Motor neuron (in vitro differentiated cells): ENCODE data around the gene HBS1L. TPM values are rescaled to one million over a fixed set of nuclear protein-coding genes. Genes with fewer than 3 reads are reported as not detected.
A peak's percentile ranks its signal among the peaks of the same experiment; 100 is the strongest.

Experiments used
- ATAC-seq, 8 experiments: fragments of 200-7000 bp; cut with Tn5 transposase; replicated peaks in 6 of 8; 2 replicates each; pipeline ENCODE4 v1.8.0; 2021; ENCODE audit warnings: mild to moderate bottlenecking in 8 of 8, moderate library complexity in 8 of 8
- H3K27ac ChIP-seq, 2 donors: fragments of 250-450 bp; sonication (Bioruptor Pico); 2 replicates each; pipeline ENCODE4 v1.9.0; 2021; ENCODE audit warnings: antibody characterized with exemption in 2 of 2, mild to moderate bottlenecking in 2 of 2, moderate library complexity in 1 of 2
- H3K4me1 ChIP-seq, 2 donors: fragments of 250-450 bp; sonication (Bioruptor Pico); replicated peaks in 1 of 2; 2 replicates each; pipeline ENCODE4 v1.6.1; 2021; ENCODE audit warnings: antibody characterized with exemption in 2 of 2, mild to moderate bottlenecking in 2 of 2, moderate library complexity in 1 of 2
- H3K4me3 ChIP-seq, 5 donors: fragments of 250-450 bp; sonication (Bioruptor Pico); 2 replicates each; pipeline ENCODE4 v1.9.0; 2021; ENCODE audit warnings: antibody characterized with exemption in 5 of 5, mild to moderate bottlenecking in 5 of 5, moderate library complexity in 4 of 5
- WGBS, 10 experiments: fragments of 450-650 bp; shearing (Covaris generic); methylation state at CpG; one replicate each; pipeline ENCODE4 v1.0.0; 2022; 5-methylcytosine and 5-hydroxymethylcytosine counted together
- in situ Hi-C, 9 experiments: fragments of 400-800 bp; cut with MboI; loops; one replicate each; pipeline ENCODE4 v1.15.0; 2021; ENCODE audit warnings: low sequenced_read_pairs in 9 of 9, low pct_unique_long_range_greater_than_20kb in 2 of 9; ENCODE audit not compliant: unreplicated experiment in 9 of 9
- total RNA-seq, 8 experiments: library from RNA; unstranded; fragments of 300-600 nt; gene quantifications; 2 replicates each; pipeline versions ENCODE4 v1.2.3 to v1.2.4, GENCODE V29; 2022

Gene HBS1L
- total RNA-seq, 8 experiments from 2014 or later: 55.8 to 100 (median 75.9) TPM

DNA sequence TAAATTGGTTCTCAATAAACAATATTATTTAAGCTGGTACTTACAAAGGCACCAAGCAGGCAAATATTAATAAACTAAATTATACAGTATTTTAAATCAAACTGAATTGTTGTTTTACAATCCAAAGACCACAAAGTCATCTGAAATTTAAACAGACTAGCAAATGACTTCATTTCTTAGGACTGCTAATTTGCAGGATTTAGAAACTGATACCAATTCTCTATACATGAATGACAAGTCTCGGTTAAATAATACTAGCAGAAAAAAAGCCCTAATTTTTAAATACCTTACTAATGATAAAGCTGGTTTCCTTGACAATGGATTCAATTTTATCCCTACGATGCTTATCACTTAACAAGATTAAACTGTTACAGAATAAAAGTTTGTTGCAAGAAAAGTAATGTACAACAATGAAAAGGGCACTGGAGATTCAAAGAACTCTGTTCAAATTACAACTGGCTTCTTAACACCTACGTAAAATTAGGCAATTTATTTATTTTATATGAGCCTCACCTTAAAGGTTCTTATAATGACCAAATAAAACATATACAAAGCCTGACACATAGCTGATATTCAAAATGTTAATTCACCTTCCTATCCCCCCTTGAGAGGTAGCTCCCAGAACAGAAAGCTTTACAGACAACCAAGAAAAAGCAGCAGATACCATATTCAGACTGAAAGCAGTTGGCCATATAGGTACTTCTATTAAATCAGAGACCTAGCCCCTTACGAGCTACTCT lies 33.1 kb downstream of the HBS1L start:
- no peak overlapping the region for H3K4me3 ChIP-seq
- no peak for ATAC-seq
- in situ Hi-C loops: no loop called here
- no peaks in the 10 kb centered on the region for H3K4me1 ChIP-seq
- no peak overlapping the region for H3K27ac ChIP-seq
- WGBS, 10 experiments: 80 to 100% (median 91%) methylated on average over 1 to 4 of the region's 4 CpGs; no CpG with 5 or more reads in 2 of the 10 experiments

DNA sequence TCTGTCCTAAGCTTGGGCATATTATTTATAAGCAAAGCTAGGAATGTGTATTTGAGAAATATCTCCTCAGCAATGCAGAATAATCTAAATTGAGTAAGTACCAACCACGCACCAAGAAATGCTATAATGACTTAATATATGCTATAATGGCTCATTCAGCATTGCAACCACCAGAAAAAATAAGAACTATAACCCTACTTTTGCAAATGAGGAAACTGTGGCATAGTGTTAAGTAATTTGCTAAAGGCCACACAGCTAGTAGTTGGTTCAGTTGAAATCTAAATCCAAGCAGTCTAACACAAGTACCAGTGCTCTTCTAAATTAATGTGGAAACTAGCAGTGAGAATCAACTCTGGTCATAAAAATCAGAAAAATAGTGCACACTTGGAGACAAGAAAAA lies 35.7 kb downstream of the HBS1L start:
- in situ Hi-C loops: no loop called here
- Histone ChIP-seq H3K27ac (no peak overlapping the region), H3K4me1 (no peaks in the 10 kb centered on the region), H3K4me3 (no peak overlapping the region)
- WGBS, 10 experiments: 43 to 100% (median 100%) methylated on average over 1 of the region's 1 CpG; no CpG with 5 or more reads in 2 of the 10 experiments
- ATAC-seq: no peak

DNA sequence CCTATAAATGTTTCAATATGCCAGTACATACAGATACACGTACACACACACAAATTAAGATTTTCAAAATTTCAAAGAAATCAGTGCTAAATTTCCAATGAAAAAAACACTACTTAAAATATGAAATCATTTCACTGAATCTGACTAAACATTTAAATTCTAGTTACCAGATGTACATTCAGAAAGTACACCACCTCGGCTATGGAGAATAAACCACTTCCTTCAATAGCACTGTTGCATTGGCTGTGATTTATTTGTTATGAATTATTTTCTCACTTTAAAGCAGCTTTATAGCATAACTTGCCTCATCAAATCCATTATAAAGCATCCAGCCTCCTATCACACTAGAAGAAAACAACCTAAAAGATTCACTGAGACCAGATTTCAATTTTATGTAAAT lies 36.6 kb downstream of the HBS1L start:
- ATAC-seq: no peak

DNA sequence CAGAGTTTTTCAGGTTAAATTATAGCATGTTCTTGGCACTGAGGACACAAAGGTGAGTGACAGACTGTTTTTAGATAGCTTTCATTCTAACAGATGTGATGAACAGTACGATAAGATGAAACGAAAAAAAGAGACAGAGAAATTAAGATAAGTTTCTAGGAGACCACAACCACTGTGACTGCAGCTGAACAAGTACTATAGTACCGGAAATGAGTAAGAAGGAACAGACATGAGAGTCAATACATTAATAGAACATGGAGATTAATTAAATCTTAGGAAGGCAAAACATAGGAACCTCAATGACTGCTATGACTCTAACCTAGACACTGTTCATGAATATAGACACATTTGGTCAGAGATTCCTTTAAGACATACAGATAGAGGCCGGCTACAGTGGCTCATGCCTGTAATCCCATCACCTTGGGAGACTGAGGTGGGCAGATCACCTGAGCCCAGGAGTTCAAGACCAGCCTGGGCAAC lies 40.2 kb downstream of the HBS1L start:
- Histone ChIP-seq H3K4me3 (no peak overlapping the region), H3K27ac (no peak overlapping the region), H3K4me1 (no peaks in the 10 kb centered on the region)
- ATAC-seq: no peak
- in situ Hi-C loops: no loop called here
- 95 to 100% (median 97%) methylated on average over 1 to 4 of the region's 4 CpGs for WGBS, 10 experiments

More for the DNA sequence above, 36.6 kb downstream of the HBS1L start:
- H3K4me1 ChIP-seq: no peaks in the 10 kb centered on the region
- in situ Hi-C loops: no loop called here
- no peak overlapping the region for H3K27ac ChIP-seq
- H3K4me3 ChIP-seq: no peak overlapping the region
- WGBS, 10 experiments: 45 to 100% (median 93%) methylated on average over 1 to 2 of the region's 2 CpGs; no CpG with 5 or more reads in 1 of the 10 experiments

DNA sequence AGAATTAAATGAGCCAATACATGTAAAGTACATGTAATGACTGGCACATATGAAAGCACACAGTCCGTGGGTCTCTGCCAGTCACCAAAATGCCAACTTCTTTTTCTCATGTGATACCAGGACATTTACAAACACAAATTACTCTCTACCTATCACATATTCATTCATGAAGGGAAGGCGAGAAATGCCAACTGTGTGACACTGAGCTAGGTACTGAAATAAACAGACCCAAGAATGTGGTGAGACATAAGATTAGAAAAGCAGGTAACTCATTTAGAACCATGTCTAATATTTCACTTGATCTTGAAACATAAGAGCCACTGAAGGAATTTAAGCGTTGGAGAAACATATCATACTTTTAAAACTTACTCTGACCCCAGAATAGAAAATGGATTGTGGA lies 41.4 kb downstream of the HBS1L start:
- 88 to 100% (median 100%) methylated on average over 1 to 3 of the region's 3 CpGs; no CpG with 5 or more reads in 1 of the 10 experiments for WGBS, 10 experiments
- H3K4me3 ChIP-seq: no peak overlapping the region
- H3K27ac ChIP-seq: no peak overlapping the region
- in situ Hi-C loops: no loop called here
- ATAC-seq: no peak
- H3K4me1 ChIP-seq: peaks cover 0 to 2% of the 10 kb centered on the region in 2 donors

DNA sequence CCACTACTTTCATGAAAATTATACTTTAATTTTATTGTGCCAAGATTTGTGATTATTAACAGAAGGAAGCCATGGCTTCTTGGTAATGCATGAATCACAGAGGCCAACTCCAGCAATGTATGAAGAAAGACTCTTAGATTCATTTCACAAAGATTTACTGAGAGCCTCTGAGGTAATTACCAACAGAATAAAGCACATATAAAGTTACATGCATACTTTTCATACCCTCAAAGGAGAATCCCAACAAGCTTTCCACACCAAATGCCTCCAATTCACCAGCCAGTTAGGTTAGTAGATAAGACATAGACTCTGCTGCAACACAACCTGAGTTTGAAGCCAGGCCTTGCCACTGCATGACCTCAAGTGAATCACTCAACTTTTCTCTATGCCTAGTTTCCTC lies 41.9 kb downstream of the HBS1L start:
- peaks cover 0 to 4% of the 10 kb centered on the region in 2 donors for H3K4me1 ChIP-seq
- H3K27ac ChIP-seq: no peak overlapping the region
- ATAC-seq: no peak
- H3K4me3 ChIP-seq: no peak overlapping the region
- in situ Hi-C loops: no loop called here

DNA sequence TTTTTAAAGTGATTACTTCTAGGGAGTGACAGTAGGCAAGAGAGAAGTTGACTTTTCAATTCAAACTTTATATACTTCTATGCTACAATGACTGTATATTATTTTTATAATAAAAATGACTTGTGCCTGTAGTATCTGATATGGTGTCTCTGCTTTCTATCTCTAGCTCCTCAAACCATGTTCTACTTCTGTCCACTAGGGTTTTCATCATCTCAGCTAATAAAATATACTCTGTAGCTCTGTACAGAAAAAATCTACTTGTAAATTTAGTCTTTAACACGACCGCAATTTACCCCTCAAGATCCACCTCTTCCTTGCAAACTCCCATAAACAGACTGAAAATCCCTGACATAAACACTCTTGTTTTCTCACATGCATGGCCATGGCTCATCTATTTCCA lies 42.3 kb downstream of the HBS1L start:
- WGBS, 10 experiments: 80 to 100% (median 94%) methylated on average over 2 of the region's 2 CpGs; no CpG with 5 or more reads in 3 of the 10 experiments
- ATAC-seq: no peak
- H3K4me3 ChIP-seq: no peak overlapping the region
- H3K4me1 ChIP-seq: peaks cover 0 to 4% of the 10 kb centered on the region in 2 donors
- in situ Hi-C loops: no loop called here
- H3K27ac ChIP-seq: no peak overlapping the region

DNA sequence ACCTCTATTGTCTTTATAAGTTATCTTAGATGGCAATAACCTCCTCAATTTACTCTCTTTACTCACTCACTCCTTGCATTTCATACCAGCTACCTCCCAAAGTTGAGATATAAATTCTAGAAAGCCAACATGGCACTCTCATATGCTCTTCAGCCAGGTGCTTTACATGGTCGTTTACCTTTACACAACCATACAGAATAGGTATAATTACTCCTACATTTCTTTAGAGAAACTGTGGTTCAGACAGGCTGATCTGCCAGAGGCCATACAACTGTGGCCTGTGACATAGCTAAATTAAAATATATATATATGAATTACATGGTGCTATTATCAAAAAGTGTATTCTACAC lies 45.7 kb downstream of the HBS1L start:
- Histone ChIP-seq H3K27ac (no peak overlapping the region), H3K4me1 (peaks cover 0 to 4% of the 10 kb centered on the region in 2 donors), H3K4me3 (no peak overlapping the region)
- ATAC-seq: no peak
- 60 to 100% (median 100%) methylated on average over 1 of the region's 1 CpG; no CpG with 5 or more reads in 1 of the 10 experiments for WGBS, 10 experiments
- in situ Hi-C loops: no loop called here

DNA sequence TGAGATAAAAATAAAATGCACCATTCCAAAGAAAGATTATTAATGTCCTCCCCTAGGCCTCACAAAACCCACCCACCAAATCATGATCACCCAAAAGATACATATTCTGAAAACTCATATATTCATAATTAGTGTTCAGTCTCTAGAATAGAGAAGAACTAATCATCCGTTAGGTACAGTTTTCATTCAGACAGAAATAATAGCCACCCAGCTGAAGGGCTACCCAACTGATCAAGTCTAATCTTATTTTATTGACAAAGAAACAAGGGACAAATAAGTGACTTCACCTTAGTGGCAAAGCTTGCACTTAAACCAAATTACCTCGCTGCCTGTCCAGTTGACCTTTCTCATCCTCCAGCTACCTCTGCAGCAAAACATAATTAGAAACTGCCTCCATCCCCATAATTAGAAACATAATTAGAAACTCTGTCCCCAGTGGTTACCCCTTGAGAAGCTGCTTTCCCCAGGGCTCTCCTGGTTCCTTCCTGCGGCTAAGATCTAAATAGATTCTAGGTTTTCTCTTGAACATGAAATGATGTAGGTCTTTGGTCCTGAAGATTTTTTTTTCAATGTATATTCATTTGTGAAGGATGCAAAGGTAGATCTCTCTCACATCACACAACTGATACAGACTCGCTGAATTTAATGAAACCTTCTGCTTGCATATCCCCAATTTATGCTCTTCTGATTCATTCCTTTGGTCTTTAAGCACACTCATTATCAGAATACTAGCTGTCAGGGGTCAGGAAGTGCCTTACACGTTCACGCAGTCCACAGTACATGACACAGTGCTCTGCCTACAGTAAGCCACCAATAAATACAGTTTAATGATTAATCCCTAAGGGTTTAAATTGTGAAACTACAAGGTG lies 46.3 kb downstream of the HBS1L start:
- 75 to 100% (median 97%) methylated on average over 1 to 6 of the region's 6 CpGs; no CpG with 5 or more reads in 2 of the 10 experiments for WGBS, 10 experiments
- H3K4me3 ChIP-seq: no peak overlapping the region
- in situ Hi-C loops: no loop called here
- ATAC-seq: peak in 1 of 8 experiments; percentile 20
- H3K4me1 ChIP-seq: peaks cover 0 to 4% of the 10 kb centered on the region in 2 donors
- H3K27ac ChIP-seq: no peak overlapping the region

DNA sequence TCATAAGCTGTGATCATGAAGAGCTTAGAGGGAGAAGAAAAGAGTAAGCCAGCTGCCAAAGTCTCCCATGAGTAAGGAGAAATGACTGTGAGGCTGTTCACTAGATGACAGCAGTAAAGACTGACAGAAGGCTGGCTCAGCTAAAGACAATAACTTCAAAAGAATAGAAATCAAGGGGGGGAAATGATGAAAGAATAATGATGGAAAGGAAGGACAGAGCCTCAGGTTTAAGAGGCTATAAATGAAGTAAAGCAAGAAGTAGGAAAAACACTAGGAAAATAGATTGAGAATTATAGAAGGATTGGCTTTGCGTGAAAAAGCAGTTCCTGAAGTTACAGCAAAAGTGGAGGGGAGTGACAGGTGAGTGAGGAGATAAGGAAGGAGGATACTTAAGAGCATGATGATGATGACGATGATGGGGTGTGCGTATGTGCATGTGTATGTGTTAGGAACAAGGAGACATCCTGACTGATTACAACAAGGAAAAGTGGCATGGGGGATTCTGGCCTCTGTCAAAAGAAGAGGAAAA lies 48.2 kb downstream of the HBS1L start:
- H3K4me1 ChIP-seq: peaks cover 0 to 4% of the 10 kb centered on the region in 2 donors
- WGBS, 10 experiments: 74 to 100% (median 85%) methylated on average over 2 to 3 of the region's 3 CpGs
- in situ Hi-C loops: no loop called here
- ATAC-seq: no peak
- no peak overlapping the region for H3K4me3 ChIP-seq
- H3K27ac ChIP-seq: no peak overlapping the region

DNA sequence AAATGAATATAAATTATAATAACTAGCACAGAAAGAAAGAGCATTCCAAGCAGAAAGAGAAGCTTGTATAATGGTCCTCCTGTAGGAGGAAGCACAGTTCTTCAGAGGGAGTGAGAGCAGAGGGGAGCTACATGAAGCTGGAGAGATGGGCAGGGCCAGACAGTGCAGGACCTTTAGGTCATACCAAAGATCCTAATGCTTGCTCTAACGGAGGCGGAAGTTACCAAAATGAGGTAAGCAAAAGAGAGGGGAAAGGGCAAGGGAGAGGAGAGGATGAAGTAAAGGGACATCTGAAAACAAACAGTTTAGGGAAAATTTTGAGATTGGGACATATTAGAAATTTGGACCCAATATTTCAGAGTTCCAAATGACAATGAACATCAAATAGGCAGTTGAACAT lies 50.2 kb downstream of the HBS1L start:
- no peak for ATAC-seq
- in situ Hi-C loops: no loop called here
- 80 to 100% (median 92%) methylated on average over 1 to 2 of the region's 2 CpGs; no CpG with 5 or more reads in 2 of the 10 experiments for WGBS, 10 experiments
- Histone ChIP-seq H3K27ac (no peak overlapping the region), H3K4me1 (peaks cover 0 to 4% of the 10 kb centered on the region in 2 donors), H3K4me3 (no peak overlapping the region)

DNA sequence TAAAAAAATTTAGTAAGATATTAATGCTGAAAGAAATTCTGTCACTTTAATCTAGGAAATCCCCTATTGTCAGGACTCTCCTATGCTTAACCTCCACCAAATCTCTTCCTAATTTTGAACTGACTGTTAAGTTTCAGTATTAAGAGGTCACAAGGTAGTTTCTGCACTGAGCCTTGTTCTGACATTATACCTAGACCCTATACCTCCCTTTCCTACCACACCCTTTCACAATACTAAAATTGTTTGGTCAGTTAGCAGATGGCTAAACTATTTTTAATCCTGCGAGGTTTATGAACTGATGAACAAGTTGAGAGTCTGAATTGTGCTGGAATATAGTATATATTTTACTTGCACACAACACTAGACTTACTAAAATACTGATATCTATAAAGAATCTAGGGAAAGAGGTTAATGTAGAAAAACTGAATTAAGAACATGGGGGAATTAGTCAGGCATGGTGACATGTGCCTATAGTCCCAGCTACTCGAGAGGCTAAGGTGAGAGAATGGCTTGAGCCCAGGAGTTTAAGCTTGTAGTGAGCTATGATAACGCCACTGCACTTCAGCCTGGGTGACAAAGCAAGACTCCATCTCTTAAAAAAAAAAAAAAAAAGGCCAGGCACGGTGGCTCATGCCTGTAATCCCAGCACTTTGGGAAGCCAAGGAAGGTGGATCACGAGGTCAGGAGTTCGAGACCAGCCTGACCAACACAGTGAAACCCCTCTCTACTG lies 51.5 kb downstream of the HBS1L start:
- Histone ChIP-seq H3K27ac (no peak overlapping the region), H3K4me3 (no peak overlapping the region), H3K4me1 (peaks cover 0 to 2% of the 10 kb centered on the region in 2 donors)
- ATAC-seq: no peak
- WGBS, 10 experiments: 73 to 100% (median 94%) methylated on average over 1 to 5 of the region's 6 CpGs; no CpG with 5 or more reads in 2 of the 10 experiments
- in situ Hi-C loops: no loop called here
